HG03342 (cell line): ENCODE results near the gene GALNT9.
"Not testable (repeated sequence)": the region's sequence is repeated elsewhere in the genome, so short reads cannot be mapped to it uniquely, and the experiment has no call there.

Experiments
- ATAC-seq: cut with Tn5 transposase; IDR thresholded peaks from one replicate; pipeline ENCODE4 v1.9.1; 2021; ENCODE audit warnings: mild to moderate bottlenecking, moderate library complexity; ENCODE audit not compliant: unreplicated experiment

GALNT9 gene

GRCh38 chr12:132267873-132268272 lies 61.5 kb downstream of the GALNT9 start:
- no peak for ATAC-seq

DNA sequence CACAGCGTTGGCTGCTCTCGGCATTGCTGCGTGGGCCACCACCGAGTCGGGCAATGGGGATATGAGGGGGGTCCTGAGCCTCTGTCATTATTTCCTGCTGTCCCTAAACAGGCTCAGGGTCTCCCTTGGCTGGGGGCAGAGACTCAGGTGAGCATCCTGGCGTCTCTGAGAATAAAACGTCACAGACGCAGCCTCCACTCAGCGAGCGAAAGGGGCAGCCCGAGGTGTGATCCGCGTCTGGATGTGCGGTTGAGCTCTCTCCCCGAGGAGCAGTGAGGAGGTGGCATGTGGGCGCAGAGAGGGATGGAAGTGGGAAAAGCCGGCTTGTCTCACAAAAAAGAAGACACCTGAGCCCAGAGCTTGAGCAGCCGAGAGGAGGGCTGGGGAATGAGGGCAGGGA lies 62.6 kb downstream of the GALNT9 start:
- no peak for ATAC-seq

- ATAC-seq = no peak
Measured at GRCh38 chr12:132266370-132266769, 63.0 kb downstream of the GALNT9 start.

- ATAC-seq = not testable (repeated sequence)
Measured at GRCh38 chr12:132265822-132266221, 63.6 kb downstream of the GALNT9 start.

- no peak for ATAC-seq
Measured at GRCh38 chr12:132265056-132265800, 64.2 kb downstream of the GALNT9 start.

- ATAC-seq = no peak
Measured at GRCh38 chr12:132264086-132265010, 65.0 kb downstream of the GALNT9 start.

DNA sequence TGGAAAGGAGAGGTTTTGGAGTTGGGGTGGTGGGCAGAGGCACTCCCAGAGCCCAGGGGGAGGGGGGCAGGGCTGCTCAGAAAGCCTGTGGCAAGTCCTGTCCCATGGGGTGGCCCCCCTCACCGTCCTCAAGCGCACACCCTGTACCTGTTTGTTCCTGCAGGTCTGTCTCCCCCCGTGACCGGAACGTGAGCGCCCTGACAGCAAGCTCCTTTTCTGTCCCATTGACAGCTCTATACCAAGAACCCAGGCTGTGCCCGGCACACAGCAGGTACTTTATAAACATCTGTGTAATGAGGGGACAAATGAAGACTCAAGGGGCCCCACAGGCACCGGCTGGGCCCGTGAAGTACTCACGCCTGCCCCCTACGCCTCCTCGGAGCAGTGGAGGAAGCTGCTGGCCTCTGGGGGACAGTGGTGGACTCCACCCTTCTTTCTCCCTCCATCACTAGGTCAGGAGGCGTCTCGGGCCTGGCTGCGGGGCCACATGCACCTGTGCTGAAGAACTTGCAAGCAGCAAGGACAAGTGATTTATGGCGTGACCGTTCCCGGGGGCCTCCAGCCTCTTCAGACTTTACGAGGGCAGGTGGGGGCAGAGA lies 65.8 kb downstream of the GALNT9 start:
- no peak for ATAC-seq

DNA sequence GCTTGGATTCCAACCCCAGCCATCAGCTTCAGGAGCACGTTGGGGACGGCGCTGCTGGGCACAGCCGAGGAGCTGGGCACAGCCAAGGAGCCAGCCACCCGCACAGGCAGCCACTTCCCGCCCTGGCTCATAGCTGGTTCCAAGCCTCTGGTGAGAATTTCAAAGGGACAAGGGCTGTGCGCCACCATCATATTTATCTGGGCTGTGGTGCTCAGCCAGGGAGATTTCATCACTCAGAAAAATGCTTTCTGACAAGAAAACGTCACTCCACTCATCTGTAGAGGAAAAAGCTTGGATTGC lies 66.4 kb downstream of the GALNT9 start:
- ATAC-seq = no peak

GRCh38 chr12:132262256-132263060 lies 66.9 kb downstream of the GALNT9 start:
- no peak for ATAC-seq

- ATAC-seq = no peak
Measured at GRCh38 chr12:132261328-132262138, 67.9 kb downstream of the GALNT9 start.

DNA sequence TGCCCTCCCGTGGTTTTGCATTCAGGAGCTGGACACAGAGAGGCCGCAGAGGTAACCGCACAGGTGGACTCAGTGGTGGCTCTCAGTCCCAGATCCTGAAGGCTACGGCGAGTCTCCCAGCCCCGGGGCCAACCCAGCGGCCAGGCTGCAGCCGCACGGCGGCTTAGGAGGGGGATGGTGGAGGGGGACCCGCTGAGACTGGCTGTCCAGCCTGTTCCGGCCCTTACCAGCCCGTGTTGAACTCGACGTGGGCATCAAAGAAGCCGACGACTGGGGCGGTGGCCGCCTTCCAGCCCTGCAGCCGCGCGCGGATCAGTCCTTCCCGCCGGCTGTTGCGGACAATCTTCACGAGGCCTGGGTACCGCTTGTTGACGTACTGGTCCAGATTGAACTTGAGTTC lies 68.7 kb downstream of the GALNT9 start:
- no peak for ATAC-seq

GRCh38 chr12:132259872-132260695 lies 69.3 kb downstream of the GALNT9 start:
- ATAC-seq = no peak

DNA sequence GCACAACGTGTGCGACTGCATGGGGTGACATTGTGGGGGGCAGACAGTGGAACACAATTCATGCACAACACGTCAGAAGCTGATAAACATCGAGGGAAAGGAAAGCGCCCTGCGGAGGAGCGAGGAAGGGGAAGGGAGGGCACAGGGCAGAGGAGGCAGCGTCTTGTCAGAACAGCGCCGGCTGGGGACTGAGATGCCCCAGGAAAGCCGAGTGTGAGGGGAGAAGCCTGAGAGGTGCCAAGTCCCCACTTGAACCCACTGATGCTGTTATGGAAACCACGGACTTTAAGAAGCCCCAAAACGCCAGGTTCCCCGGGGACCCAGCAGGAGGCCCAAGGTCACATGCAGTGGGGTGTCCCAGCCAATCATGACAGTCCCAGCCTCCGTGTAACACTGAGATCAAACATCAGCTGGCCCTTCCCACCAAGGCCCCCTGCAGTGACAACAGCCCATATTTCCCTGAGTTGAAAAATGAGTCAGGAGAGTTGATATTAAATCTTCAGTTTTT lies 70.0 kb downstream of the GALNT9 start:
- no peak for ATAC-seq

GRCh38 chr12:132258543-132258942 lies 70.8 kb downstream of the GALNT9 start:
- ATAC-seq = no peak

- no peak for ATAC-seq
Measured at GRCh38 chr12:132257955-132258490, 71.4 kb downstream of the GALNT9 start.

DNA sequence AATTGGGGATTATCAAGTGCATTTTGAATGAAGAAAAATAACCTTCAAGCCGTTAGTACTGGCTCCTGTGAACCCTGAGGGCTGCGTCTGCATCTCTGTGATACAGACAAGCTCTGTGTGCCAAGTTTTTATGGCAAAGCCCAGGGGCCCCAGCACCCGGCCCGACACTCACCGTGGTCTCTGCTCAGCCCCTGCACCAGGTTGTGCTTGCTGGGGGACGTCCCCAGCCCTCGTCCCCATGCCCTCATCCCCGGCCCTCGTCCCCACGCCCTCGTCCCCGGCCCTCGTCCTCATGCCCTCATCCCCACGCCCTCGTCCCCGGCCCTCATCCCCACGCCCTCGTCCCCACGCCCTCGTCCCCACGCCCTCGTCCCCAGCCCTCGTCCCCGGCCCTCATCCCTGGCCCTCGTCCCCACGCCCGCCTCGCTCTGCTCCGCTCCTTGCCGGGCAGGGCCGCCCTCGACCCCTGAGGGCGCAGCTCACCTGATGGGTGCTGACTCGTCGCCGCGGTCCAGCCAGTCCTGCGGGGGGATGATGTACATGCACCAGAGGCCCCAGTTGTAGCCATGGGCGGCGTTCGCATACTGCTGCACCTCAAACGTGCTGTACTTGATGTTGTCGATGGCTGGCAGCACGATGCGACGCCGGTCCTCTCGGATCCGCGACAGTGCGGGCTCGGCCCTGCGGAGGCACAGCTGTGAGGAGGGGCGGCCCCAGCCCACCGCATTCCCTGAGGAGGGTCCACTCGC lies 72.0 kb downstream of the GALNT9 start:
- no peak for ATAC-seq

- no peak for ATAC-seq
Measured at GRCh38 chr12:132256646-132257045, 72.7 kb downstream of the GALNT9 start.

DNA sequence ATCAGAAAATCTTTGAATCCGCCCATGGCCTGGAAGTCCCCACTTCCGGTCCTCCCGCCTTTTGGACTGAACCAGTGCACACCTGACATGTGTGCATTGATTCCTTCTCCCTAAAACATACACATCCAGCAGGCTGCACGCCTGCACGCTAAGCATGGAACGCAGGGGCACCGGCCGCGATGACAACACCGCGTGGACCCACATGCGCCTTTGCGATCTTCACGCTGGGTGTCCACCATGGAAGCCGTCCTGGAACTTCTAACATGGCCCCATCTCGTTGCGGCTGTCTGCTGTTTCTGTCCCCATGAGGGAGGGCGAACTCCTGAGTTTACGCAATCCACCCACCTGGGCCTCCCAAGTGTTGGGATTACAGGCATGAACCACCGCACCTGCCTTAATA lies 73.7 kb downstream of the GALNT9 start:
- no peak for ATAC-seq
